ENCODE measurements around the gene KRTAP9-3.
A peak's percentile ranks its signal among the peaks of the same experiment; 100 is the strongest.
"Not testable (repeated sequence)": the region's sequence is repeated elsewhere in the genome, so short reads cannot be mapped to it uniquely, and the experiment has no call there.

The KRTAP9-3 gene

GRCh38 chr17:41199421-41200078 lies 32.7 kb upstream of the KRTAP9-3 start:
- no peak for TF ChIP-seq CTCF (IDR thresholded peaks at IDR 0.05; ENCODE audit: low read depth, low read length, missing control alignments)
- no peak for DNase-seq (ENCODE audit: extremely low read depth, low read depth)
- no peak overlapping the region for H3K4me3 ChIP-seq (replicated peaks; ENCODE audit: low read depth, low read length)

- DNase-seq (ENCODE audit: extremely low read depth, low read depth) = peak; percentile 56
- TF ChIP-seq CTCF (IDR thresholded peaks at IDR 0.05; ENCODE audit: low read depth, low read length, missing control alignments) = no peak
- H3K4me3 ChIP-seq (replicated peaks; ENCODE audit: low read depth, low read length) = no peak overlapping the region
Observed at GRCh38 chr17:41211845-41212466, 20.3 kb upstream of the KRTAP9-3 start.

- TF ChIP-seq CTCF (IDR thresholded peaks at IDR 0.05; ENCODE audit: low read depth, low read length, missing control alignments) = no peak
- no peak overlapping the region for H3K4me3 ChIP-seq (replicated peaks; ENCODE audit: low read depth, low read length)
- DNase-seq (ENCODE audit: extremely low read depth, low read depth) = no peak
Observed at GRCh38 chr17:41212524-41213169, 19.6 kb upstream of the KRTAP9-3 start.

- DNase-seq (ENCODE audit: extremely low read depth, low read depth) = no peak
- TF ChIP-seq CTCF (IDR thresholded peaks at IDR 0.05; ENCODE audit: low read depth, low read length, missing control alignments) = no peak
Observed at GRCh38 chr17:41215681-41216080, 16.6 kb upstream of the KRTAP9-3 start.

GRCh38 chr17:41223821-41224220 lies 8.4 kb upstream of the KRTAP9-3 start:
- TF ChIP-seq CTCF (IDR thresholded peaks at IDR 0.05; ENCODE audit: low read depth, low read length, missing control alignments) = no peak

More at GRCh38 chr17:41215681-41216080, 16.6 kb upstream of the KRTAP9-3 start:
- H3K4me3 ChIP-seq (replicated peaks; ENCODE audit: low read depth, low read length) = no peak overlapping the region

GRCh38 chr17:41226051-41226450 lies 6.2 kb upstream of the KRTAP9-3 start:
- DNase-seq (ENCODE audit: extremely low read depth, low read depth) = no peak
- no peak for TF ChIP-seq CTCF (IDR thresholded peaks at IDR 0.05; ENCODE audit: low read depth, low read length, missing control alignments)
- H3K4me3 ChIP-seq (replicated peaks; ENCODE audit: low read depth, low read length) = no peak overlapping the region

More at GRCh38 chr17:41223821-41224220, 8.4 kb upstream of the KRTAP9-3 start:
- no peak for DNase-seq (ENCODE audit: extremely low read depth, low read depth)
- H3K4me3 ChIP-seq (replicated peaks; ENCODE audit: low read depth, low read length) = no peak overlapping the region

GRCh38 chr17:41226598-41227095 lies 5.6 kb upstream of the KRTAP9-3 start, which contains the start of gene KRTAP9-2:
KRTAP9-2 (plus strand) TSS chr17:41226648; CDS start chr17:41226655, 7 bp downstream.
- H3K4me3 ChIP-seq (replicated peaks; ENCODE audit: low read depth, low read length) = not testable (repeated sequence)

More at GRCh38 chr17:41226598-41227095, 5.6 kb upstream of the KRTAP9-3 start, which contains the start of gene KRTAP9-2:
- not testable (repeated sequence) for DNase-seq (ENCODE audit: extremely low read depth, low read depth)
